CD4-positive, alpha-beta T cell (primary cell): ENCODE measurements around the gene ZNF484. TPM values are rescaled to one million over a fixed set of nuclear protein-coding genes. Genes with fewer than 3 reads are reported as not detected.
A peak's percentile ranks its signal among the peaks of the same experiment; 100 is the strongest.
"Not testable (repeated sequence)": the region's sequence is repeated elsewhere in the genome, so short reads cannot be mapped to it uniquely, and the experiment has no call there.

Experiments
- ATAC-seq: fragments of 200-7000 bp; cut with Tn5 transposase; one replicate; pipeline ENCODE4 v1.10.0; 2022; ENCODE audit warnings: mild to moderate bottlenecking; ENCODE audit not compliant: poor library complexity
- CTCF ChIA-PET: fragments of 350-600 bp; sonication (Branson Sonifier 250); formaldehyde crosslinking; loops from one replicate; lab custom pipeline; 2021; ENCODE audit warnings: antibody characterized with exemption, inconsistent platforms; lab: Charles Lee
- POLR2A ChIA-PET: fragments of 350-600 bp; sonication (Branson Sonifier 250); formaldehyde crosslinking; loops from one replicate; lab custom pipeline; 2021; ENCODE audit warnings: antibody characterized with exemption, inconsistent platforms; lab: Charles Lee
- DNase-seq, 14 experiments: peaks; one replicate each; pipeline ENCODE4 v3.0.0-alpha.2; 2013 to 2020; ENCODE audit warnings: mixed read lengths in 2 of 14
- H3K27ac ChIP-seq, 2 donors: one replicate each; pipeline versions ENCODE4 v1.5.1 to v1.7.0; 2013; ENCODE audit warnings: low read length in 2 of 2, low read depth in 1 of 2, mild to moderate bottlenecking in 1 of 2
- H3K27me3 ChIP-seq, 2 experiments: 1 replicate in 1 of 2; 2 replicates in 1 of 2; pipeline versions ENCODE4 v1.6.1 to v1.7.0; 2013; ENCODE audit warnings: low read length in 2 of 2, control low read depth in 1 of 2, mild to moderate bottlenecking in 1 of 2, moderate library complexity in 1 of 2; ENCODE audit not compliant: insufficient read depth in 2 of 2, control insufficient read depth in 1 of 2
- H3K36me3 ChIP-seq: one replicate; pipeline ENCODE4 v1.6.1; 2013; ENCODE audit warnings: low read length, control low read depth; ENCODE audit not compliant: insufficient read depth
- H3K4me1 ChIP-seq: one replicate; pipeline ENCODE4 v1.6.1; 2013; ENCODE audit warnings: low read length, control low read depth; ENCODE audit not compliant: insufficient read depth
- H3K4me3 ChIP-seq: one replicate; pipeline ENCODE4 v1.5.1; 2013; ENCODE audit warnings: mild to moderate bottlenecking, low read length, moderate library complexity
- H3K9me3 ChIP-seq, 2 experiments: 1 replicate in 1 of 2; 2 replicates in 1 of 2; pipeline versions ENCODE4 v1.6.1 to v1.7.0; 2013; ENCODE audit warnings: low read length in 2 of 2, mild to moderate bottlenecking in 2 of 2, control low read depth in 1 of 2, moderate library complexity in 1 of 2; ENCODE audit not compliant: control insufficient read depth in 1 of 2, insufficient read depth in 1 of 2
- H3K27ac Mint-ChIP-seq: one replicate; pipeline ENCODE4 v1.8.0; 2020; ENCODE audit warnings: mixed read lengths
- H3K27me3 Mint-ChIP-seq: one replicate; pipeline ENCODE4 v1.8.0; 2021; ENCODE audit warnings: mixed read lengths
- H3K36me3 Mint-ChIP-seq: one replicate; pipeline ENCODE4 v1.8.0; 2021; ENCODE audit warnings: low read depth, mixed read lengths
- H3K4me1 Mint-ChIP-seq: one replicate; pipeline ENCODE4 v1.8.0; 2021; ENCODE audit warnings: low read depth, mixed read lengths
- H3K4me3 Mint-ChIP-seq: one replicate; pipeline ENCODE4 v1.8.0; 2020; ENCODE audit warnings: mild to moderate bottlenecking, mixed read lengths
- H3K9me3 Mint-ChIP-seq: one replicate; pipeline ENCODE4 v1.8.0; 2020; ENCODE audit warnings: mixed read lengths
- intact Hi-C, 2 experiments: fragments of 100-400 bp; cut with DNase I in 1 of 2; cut with micrococcal nuclease in 1 of 2; formaldehyde crosslinking; loops; one replicate each; pipeline versions ENCODE4 v1.15.1 to v1.9.0; 2023 to 2025; cut with DNase I, micrococcal nuclease
- total RNA-seq, 174 experiments: library from RNA in 2 of 174; stranded (reverse) in 2 of 174; gene quantifications; one replicate each; pipeline ENCODE4 v1.2.3 and lab custom pipeline; 2021 to 2026
- TF ChIP-seq, protein P1 (sequence below): fragments of 200-600 bp; IDR thresholded peaks from one replicate; pipeline ENCODE4 v1.8.0; 2022; ENCODE audit warnings: antibody characterized with exemption, mild to moderate bottlenecking

Gene ZNF484
- total RNA-seq, 2 experiments from 2014 or later = 13.3 to 13.6 TPM

GRCh38 chr9:92853716-92854115 is 24.1 kb downstream of the ZNF484 start:
- intact Hi-C loops = no loop called here
- H3K36me3 Mint-ChIP-seq = peaks cover 96% of the 10 kb centered on the region

GRCh38 chr9:92850898-92851297 is 26.9 kb downstream of the ZNF484 start:
- Histone ChIP-seq H3K9me3 (peaks cover 24 to 26% of the 10 kb centered on the region in 2 experiments), H3K4me1 (peaks cover 3% of the 10 kb centered on the region), H3K36me3 (peaks cover 73% of the 10 kb centered on the region), H3K27ac (no peak overlapping the region), H3K27me3 (no peaks in the 10 kb centered on the region), H3K4me3 (no peak overlapping the region)
- Mint-ChIP-seq H3K4me3 (no peak overlapping the region), H3K36me3 (peaks cover 97% of the 10 kb centered on the region), H3K27ac (peak overlapping the region; percentile 19), H3K4me1 (peaks cover 17% of the 10 kb centered on the region), H3K27me3 (no peaks in the 10 kb centered on the region), H3K9me3 (peaks cover 7% of the 10 kb centered on the region)
- POLR2A ChIA-PET = interaction anchor here (1.0 to 2.7 kb wide), 6 partner anchors 96 to 177 kb away, joined by 3 to 14 read pairs (median 7); partner anchors contain the start of gene FGD3
- CTCF ChIA-PET = no interaction called here
- DNase-seq (peak in 4 of 14 experiments; percentile 6 to 50 (median 38)), ATAC-seq (peak; percentile 64)
- intact Hi-C loops = no loop called here
- TF ChIP-seq, protein P1, sequence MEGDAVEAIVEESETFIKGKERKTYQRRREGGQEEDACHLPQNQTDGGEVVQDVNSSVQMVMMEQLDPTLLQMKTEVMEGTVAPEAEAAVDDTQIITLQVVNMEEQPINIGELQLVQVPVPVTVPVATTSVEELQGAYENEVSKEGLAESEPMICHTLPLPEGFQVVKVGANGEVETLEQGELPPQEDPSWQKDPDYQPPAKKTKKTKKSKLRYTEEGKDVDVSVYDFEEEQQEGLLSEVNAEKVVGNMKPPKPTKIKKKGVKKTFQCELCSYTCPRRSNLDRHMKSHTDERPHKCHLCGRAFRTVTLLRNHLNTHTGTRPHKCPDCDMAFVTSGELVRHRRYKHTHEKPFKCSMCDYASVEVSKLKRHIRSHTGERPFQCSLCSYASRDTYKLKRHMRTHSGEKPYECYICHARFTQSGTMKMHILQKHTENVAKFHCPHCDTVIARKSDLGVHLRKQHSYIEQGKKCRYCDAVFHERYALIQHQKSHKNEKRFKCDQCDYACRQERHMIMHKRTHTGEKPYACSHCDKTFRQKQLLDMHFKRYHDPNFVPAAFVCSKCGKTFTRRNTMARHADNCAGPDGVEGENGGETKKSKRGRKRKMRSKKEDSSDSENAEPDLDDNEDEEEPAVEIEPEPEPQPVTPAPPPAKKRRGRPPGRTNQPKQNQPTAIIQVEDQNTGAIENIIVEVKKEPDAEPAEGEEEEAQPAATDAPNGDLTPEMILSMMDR = peak; percentile 57

More at GRCh38 chr9:92853716-92854115, 24.1 kb downstream of the ZNF484 start:
- ATAC-seq (no peak), DNase-seq (no peak)
- H3K4me1 Mint-ChIP-seq = peaks cover 17% of the 10 kb centered on the region
- ChIA-PET POLR2A (no interaction called here), CTCF (no interaction called here)
- Histone ChIP-seq H3K4me1 (peaks cover 3% of the 10 kb centered on the region), H3K4me3 (no peak overlapping the region), H3K36me3 (peaks cover 65% of the 10 kb centered on the region), H3K9me3 (peaks cover 0 to 14% of the 10 kb centered on the region in 2 experiments), H3K27ac (no peak overlapping the region), H3K27me3 (no peaks in the 10 kb centered on the region)
- no peaks in the 10 kb centered on the region for H3K9me3 Mint-ChIP-seq
- H3K4me3 Mint-ChIP-seq = no peak overlapping the region
- H3K27ac Mint-ChIP-seq = no peak overlapping the region
- TF ChIP-seq, protein P1 = no peak
- H3K27me3 Mint-ChIP-seq = no peaks in the 10 kb centered on the region

GRCh38 chr9:92848740-92849139 is 29.1 kb downstream of the ZNF484 start:
- H3K4me1 ChIP-seq, CTCF ChIA-PET, POLR2A ChIA-PET, ATAC-seq, H3K27me3 Mint-ChIP-seq, H3K4me3 ChIP-seq, H3K27ac ChIP-seq, DNase-seq, H3K4me3 Mint-ChIP-seq, H3K27ac Mint-ChIP-seq, H3K27me3 ChIP-seq: not testable (repeated sequence)
- H3K4me1 Mint-ChIP-seq = peaks cover 17% of the 10 kb centered on the region
- H3K36me3 Mint-ChIP-seq = peaks cover 98% of the 10 kb centered on the region
- intact Hi-C loops = loop anchor here in 1 of 2 experiments (10.0 kb wide), 1 partner anchor 456 kb away; no protein-coding TSS in a partner anchor
- H3K36me3 ChIP-seq = peaks cover 57% of the 10 kb centered on the region
- peaks cover 11% of the 10 kb centered on the region for H3K9me3 Mint-ChIP-seq
- H3K9me3 ChIP-seq = peaks cover 24 to 48% of the 10 kb centered on the region in 2 experiments
